ENCODE measurements around the gene MTHFR.

Gene MTHFR

DNA sequence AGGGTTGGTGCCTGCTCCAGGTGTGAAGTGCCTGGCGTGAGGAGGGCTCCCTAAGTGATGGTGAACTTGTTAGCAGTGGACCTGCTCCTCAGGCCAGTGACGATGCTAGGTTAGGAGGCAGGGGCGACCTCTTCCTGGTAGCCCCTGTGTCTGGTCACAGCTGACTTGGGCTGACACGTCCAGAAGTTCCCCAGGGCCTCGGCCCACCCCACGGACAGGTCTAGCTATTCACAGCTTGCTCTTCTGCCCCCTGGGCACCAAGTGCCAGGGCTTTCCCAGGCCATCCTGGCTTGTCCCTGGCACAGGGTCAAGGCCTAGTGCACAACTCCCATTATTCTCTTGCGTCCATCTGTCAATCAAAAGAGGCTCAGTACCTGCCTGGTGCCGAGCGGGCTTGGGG, 54.7 kb downstream of the MTHFR start:
- no peak for DNase-seq

DNA sequence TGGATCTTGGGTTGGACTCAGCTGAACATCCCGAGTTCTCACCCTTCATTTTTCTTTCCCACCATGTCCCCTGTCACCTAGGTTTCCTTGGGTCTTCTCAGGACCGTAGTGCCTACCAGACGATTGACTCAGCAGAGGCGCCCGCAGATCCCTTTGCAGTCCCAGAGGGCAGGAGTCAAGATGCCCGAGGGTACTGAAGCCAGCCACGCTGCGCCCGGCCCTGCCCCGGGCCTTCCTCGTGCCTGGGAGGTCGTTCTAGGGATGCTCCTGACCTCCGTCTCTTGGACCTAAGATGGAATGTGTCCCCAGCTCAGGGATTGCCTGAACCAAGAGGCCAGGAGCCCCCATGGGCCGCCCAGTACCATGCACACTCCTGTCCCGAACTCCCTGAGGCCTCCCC, 55.8 kb downstream of the MTHFR start:
- DNase-seq = no peak

DNA sequence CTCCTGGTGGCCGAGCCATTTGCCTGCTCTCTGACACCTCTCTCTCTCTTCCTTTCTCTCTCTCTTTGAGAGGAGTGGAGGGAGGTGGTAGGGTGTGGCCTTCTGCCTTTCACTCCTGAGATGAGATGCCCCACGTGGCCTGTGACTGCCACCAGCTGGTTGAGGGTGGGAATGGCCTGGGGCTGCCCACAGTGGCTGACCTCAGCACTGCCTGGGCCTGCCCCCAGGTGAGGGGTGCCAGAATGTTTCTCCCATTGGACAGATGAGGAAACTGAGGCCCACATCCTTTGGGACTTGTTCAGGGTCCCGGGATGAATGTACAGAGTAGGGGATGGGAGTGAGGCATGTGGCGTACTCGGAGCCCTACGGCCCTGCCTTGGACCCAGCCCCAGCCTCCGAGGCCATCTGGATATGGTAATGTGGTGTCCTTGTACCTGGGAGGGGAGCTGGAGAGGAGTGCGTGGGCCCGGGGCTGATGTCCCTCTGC, 56.5 kb downstream of the MTHFR start:
- DNase-seq = peak; percentile 59

DNA sequence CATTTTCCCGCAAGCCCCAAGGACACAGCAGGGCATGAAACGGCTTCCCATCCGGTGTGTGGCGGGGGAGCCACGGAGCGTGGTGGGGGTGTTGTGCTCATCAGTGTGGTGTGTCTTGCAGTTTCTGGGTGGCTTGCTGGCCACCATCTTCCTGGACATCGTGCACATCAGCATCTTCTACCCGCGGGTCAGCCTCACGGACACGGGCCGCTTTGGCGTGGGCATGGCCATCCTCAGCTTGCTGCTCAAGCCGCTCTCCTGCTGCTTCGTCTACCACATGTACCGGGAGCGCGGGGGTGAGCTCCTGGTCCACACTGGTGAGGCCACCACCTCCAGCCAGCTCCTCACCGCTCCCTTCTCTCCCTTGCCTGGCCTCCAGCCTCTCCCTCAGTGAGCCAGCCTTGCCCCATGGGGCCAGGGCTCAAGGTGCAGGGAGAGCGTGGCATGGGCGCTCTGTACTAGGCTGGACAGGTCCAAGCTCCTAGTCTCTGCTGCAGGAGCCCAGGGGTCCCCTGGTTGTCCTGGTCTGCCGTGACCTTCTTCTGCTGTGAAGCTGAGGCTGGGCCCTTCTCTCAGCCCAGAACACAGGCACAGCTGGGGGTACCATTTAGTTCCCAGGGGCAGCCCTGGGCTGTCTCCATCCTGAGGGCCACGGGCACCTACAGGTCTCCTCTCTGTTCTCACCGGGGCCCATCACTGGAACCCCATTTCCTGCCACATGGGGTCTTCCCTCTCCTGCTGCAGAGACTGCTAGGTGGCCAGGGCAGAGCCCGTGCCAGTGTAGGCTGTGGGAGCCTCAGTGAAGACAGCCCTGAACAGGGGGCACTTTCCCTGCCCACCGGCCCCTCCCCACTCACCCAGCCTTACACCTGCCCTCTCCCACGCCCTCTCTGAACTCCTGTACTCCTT, 57.2 kb downstream of the MTHFR start:
- no peak for DNase-seq

DNA sequence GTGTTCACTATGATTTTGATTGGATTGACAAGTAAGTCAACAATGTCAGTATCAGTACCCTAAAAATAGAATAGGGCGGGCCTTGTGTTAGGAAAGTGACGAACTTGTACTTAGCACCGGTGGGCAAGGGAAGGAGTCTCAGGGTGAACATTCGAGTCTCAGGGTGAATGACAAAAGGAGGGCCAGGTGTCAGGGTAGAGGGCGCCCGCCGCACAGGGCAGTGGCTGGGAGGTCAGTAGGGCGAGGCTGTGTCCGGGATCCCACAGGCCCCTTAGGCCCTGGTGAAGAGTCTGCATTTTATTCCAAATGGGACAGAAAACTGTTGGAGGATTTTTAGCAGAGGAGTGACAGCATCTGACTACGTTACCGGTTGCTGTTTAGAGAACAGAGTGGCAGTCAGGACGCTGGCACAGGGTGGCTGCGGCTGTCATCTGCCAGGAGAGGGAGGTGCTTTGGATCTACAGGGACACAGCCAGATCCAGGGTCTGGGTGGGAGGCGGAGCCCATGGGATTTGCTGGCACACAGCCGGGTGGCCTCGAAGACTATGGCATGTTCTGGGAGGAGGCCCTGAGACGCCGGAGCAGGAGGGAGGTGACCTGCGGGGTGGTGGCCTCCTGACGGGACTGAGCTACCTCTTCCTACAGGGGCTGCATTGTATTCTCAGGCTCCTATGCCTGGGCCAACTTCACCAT, 58.8 kb downstream of the MTHFR start:
- no peak for DNase-seq

DNA sequence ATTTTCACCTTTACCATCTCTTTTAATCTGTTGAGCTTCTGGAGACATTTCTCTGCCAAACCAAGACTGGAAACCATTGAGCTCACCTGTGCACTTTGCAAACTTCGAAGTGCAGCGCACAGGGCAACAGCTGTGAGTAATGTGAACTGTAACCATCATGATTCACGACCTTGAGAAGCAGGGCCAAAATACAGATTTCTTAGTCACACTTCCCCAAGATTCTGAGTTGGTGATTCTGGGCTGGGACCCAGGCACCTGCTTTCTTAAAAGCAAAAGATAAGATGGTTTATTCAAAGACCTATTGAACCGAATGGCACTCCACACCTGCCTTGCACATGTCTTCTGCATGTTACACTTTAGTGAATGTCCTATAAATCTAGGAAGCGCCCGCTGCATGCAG, 59.7 kb downstream of the MTHFR start:
- DNase-seq = no peak

DNA sequence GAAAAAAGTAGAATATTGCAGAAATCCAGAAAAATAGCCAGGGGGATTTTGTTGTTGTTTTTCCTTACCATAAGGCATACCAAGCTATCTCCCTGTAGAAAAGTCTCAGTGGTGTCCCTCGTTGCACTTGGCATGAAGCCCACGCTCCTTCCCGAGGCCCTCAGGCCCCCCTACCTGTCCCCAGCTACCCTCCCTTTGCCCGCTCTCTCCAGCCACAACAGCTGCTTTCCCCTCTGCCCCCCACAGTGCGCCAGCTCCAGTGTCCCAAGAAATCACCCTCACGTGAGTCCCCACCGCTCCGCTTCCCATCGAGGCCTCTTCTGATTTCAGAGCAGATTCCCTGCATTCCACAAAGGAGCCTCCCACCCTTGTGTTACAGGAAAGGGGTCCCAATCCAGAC, 61.5 kb downstream of the MTHFR start:
- no peak for DNase-seq

DNA sequence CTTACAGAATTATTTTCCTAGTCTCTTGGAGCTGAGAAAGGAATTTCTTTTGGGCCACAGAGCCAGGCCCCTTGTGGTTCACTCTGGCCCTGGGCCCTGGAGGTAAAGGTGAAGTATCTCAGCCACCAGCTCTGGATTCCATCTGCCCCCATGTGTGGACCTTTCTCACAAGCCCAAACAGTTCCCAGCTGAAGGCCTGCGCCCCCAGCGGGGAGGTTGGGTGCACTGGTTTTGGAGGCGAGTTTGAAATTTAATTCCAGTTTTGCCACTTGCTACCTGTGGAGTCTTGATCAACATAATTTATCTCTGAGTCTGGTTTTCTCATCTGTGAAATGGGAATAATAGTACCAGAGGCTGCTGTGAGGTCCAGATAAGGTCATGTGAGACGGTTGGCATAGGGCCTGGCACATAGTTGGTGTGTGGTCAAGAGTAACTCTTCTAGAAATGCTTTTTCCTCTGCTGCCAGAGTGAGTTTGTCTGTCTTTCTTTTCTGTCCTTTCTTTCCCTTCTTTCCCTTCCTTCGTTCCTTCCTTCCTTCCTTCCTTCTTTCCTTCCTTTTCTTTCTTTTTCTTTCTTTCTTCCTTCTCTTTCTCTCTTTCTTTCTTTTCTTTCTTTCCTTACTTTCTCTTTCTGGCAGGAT, 63.7 kb downstream of the MTHFR start:
- DNase-seq = no peak

DNA sequence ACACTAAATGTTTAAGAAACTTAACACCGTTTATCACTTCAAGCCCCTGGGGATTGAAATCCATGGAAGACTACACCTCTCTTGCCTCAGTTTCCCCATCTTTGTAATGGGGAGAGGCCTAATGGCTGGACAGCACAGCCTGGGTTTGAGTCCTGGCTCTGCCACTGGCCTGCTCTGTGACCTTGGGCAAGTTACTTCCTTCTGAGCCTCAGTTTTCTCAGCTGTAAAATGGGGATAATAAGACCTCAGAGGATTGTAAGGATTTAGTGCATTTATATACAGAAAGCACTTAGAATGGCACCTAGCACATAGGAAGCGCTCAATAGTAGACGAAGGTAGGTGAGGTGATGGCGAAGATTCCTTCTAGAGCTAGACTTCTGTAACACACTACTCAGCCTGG, 64.3 kb downstream of the MTHFR start:
- no peak for DNase-seq

DNA sequence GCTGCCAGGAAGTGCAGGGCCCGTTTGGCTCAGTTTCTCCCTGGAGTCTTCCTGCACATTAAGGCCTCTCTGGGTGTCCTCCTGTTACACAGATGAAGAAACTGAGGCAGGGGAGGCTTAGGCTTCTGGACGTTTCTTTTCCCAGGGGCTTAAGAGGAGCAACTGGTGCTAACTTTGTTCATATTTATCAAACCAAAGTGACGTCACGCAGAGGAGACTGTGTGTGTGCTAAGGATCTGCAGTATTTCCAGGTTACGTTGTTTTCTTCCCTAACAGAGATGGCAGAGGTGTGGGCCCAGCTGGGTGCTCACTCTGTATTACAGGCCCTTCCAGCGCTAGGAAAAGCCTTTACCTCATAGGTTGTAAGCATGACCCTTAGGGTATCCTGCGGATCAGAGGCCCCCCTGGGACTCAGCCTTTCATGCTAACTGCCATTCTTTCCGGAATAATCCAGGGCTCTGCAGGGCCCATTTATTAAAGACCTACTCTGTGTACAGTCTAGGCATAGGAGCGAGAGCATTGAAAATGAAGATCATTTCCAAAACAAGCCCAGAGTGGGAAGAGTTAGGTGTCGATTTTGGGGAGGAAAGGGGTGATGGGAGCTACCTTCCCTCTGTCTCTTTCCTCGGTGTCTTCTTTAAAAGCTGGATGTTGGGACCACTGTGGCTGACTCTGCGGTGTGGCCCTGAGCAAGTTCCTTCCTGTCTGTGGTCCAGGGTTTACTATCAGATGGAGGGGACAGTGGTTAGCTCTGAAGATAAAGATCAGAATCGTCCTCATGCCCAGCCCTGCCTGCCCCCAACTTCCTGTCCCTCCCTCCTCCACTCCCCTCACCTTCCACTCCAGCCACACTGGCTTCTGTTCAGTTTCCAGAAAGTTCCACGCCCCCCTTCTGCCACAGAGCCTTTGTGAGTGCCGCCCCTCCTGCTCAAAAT, 65.2 kb downstream of the MTHFR start:
- DNase-seq = no peak

DNA sequence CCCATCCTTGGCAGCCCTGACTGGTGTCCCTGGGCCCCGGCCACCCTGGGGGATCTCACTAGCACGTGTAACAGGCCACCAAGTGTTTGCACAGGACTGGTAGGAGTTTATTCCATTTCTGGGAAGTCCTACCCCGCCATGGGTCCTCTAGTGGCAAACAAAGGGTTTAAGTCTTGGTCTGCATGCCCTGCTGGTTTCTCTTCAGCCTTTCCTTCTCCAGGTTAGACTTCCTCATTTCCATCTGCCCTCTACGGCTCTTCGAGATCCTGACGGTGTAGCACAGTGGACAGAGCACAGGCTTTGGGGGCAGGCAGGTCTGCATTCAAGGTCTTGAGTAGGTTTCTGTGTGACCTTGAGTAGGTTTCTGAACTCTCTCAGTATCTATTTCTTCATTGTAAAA, 67.0 kb downstream of the MTHFR start:
- DNase-seq = no peak

DNA sequence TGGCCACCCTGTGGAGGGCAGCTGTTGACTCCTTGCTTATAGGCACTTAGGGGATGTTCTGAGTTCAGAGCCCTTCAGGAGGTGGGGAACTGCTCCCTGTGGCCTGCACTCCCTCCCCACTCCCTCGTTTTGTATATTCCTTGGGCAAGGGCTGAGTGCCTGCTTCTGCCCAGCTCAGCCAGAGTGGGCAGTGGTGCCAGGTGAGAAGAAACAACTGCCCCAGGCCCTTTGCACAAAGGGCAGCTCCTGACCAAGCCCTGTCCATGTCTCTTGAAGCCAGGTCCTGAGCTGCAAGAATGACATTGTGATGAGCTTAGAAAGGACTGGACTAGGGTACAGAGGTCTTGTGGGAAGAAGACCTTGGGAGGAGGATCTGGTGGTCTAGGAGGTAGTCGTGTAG, 67.7 kb downstream of the MTHFR start:
- DNase-seq = no peak

DNA sequence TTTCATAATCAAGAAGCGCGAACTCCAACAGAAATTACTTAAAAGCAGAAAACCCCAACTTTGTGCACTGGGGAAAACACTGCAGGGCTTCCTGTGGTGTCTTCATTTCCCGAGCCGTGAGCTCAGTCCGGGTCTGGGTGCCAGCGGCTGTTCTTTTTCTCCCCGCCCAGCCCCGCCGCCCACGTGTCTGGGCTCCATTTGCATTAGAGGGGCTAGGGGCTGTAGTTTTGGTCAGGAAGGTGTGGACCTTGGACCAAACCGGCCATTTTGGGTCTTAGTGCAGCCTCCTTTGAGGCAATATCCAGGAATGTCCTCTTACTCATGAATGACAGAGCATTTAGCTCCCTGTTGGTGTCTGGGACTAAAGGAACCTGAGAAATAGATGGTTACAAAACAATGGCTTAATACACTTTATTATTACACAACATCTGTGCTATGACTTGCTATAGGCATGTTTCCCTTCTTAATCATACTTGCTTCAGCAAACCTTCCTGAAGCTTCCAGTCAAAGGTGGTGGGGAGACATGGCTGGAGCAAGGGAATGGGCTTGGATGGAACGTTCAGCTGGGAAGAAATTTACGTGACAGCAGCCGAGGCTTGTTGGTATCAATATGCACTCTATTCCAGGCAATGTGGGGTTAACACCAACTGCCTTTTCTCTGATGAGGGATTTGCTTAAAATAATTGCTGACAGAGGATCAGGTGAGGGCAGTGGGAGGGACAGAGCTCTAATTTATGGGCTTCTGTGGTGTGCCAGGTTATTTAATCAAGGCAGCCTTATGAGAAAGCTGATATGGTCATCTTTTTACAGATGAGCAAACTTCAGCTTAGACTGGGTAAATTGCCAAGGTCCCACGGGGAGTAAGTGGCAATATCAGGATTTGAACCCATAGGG, 68.8 kb downstream of the MTHFR start:
- peak; percentile 34 for DNase-seq

DNA sequence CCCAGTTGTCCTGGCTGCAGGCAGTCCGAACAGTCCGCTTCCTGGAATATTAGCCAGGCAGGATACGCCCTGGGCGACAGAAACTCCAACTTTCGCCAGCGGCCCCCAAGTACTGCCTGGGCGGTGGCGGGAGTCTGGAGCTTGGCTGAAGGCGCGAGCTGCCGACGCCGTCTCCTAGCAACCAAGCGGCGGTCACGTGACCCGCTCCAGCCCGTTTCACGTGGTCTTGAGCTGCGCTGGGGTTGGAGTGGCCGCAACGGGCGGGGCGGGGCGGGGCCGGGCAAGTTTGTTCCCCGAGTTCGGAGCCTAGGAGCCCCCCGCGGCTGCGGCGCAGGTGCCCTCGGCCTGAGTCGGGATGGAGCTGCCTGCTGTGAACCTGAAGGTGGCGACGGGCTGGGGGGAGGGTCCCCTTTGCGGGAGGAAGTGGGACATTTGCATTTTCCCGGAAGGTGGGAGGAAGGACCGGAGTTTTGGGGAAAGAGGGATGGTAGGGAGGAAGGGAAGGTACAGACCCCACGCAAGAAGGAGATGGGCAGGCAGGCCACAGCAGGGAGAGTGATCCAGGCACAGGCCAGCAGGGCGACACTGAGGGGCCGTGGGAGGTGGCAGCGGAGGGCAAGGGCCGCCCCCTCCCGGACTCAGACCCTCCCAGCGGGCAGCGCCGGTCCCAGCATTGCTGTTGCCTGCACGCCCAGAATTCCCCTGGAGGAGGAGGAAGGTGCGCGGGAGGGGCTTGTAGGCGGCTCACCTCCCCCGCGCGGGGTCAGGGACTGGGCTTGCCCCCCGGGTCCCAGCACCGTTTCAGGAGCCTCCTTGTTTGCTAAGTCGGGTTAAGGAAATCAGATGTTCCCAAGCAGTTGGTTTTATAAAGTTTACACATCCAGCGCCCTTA, 69.7 kb downstream of the MTHFR start, which contains the start of gene AGTRAP:
Gene AGTRAP, plus strand, starts transcription at position 283 of the 892 bp plus-strand sequence. Its CDS starts 73 bp downstream, at position 356.
- peak; percentile 91 for DNase-seq

All from stimulated activated CD4-positive, alpha-beta T cell treated with anti-CD3 and anti-CD28 coated beads, Interleukin-1b, Interleukin-23, amount 100 ng/mL, for 48 hours (primary cell).